DOHH2 (cell line): Measurements from ENCODE around the gene OR5D18.

Source experiments
- H3F3A ChIP-seq: fragments of 200-600 bp; sonication (generic), shearing (Covaris generic); 2 replicates; pipeline ENCODE4 v1.6.0; 2016; ENCODE audit warnings: antibody characterized with exemption, mild to moderate bottlenecking; ENCODE audit not compliant: control insufficient read depth, insufficient read depth
- H3K27ac ChIP-seq: fragments of 200-600 bp; sonication (generic); 2 replicates; pipeline ENCODE4 v1.5.1; 2014; ENCODE audit warnings: low read depth, mild to moderate bottlenecking, low read length, moderate library complexity
- H3K27me3 ChIP-seq: fragments of 200-600 bp; sonication (generic); 2 replicates; pipeline ENCODE4 v1.6.1; 2014; ENCODE audit warnings: mild to moderate bottlenecking, low read length, mixed read lengths; ENCODE audit not compliant: control insufficient read depth
- H3K36me3 ChIP-seq: fragments of 200-600 bp; sonication (generic); 2 replicates; pipeline ENCODE4 v1.6.1; 2014; ENCODE audit warnings: mild to moderate bottlenecking, low read length, moderate library complexity, mixed read lengths; ENCODE audit not compliant: control insufficient read depth
- H3K4me1 ChIP-seq: fragments of 200-600 bp; sonication (generic); 2 replicates; pipeline ENCODE4 v1.6.1; 2014; ENCODE audit warnings: mild to moderate bottlenecking, low read length, mixed read lengths; ENCODE audit not compliant: control insufficient read depth
- H3K4me2 ChIP-seq: fragments of 200-600 bp; sonication (generic); 2 replicates; pipeline ENCODE4 v1.6.0; 2014; ENCODE audit warnings: mild to moderate bottlenecking, low read length, moderate library complexity
- H3K4me3 ChIP-seq: fragments of 200-600 bp; sonication (generic); 2 replicates; pipeline ENCODE4 v1.5.1; 2014; ENCODE audit warnings: mild to moderate bottlenecking, low read length, mixed read lengths
- H3K79me2 ChIP-seq: fragments of 200-600 bp; sonication (generic); 2 replicates; pipeline ENCODE4 v1.6.1; 2014; ENCODE audit warnings: mild to moderate bottlenecking, low read length, mixed read lengths; ENCODE audit not compliant: control insufficient read depth
- H3K9me2 ChIP-seq: fragments of 200-600 bp; sonication (generic); replicated peaks from 2 replicates; pipeline ENCODE4 v1.6.1; 2014; ENCODE audit warnings: mild to moderate bottlenecking, low read length, mixed read lengths; ENCODE audit not compliant: control insufficient read depth
- H3K9me3 ChIP-seq: fragments of 200-600 bp; sonication (generic); 2 replicates; pipeline ENCODE4 v1.6.1; 2014; ENCODE audit warnings: antibody characterized with exemption, low read length, mixed read lengths; ENCODE audit not compliant: control insufficient read depth, insufficient read depth
- H4K20me1 ChIP-seq: fragments of 200-600 bp; sonication (generic); 2 replicates; pipeline ENCODE4 v1.6.0; 2014; ENCODE audit warnings: low read depth, mild to moderate bottlenecking, antibody characterized with exemption, low read length, moderate library complexity; ENCODE audit not compliant: control insufficient read depth, insufficient read depth
- CTCF ChIP-seq: fragments of 200-600 bp; sonication (generic); IDR thresholded peaks from one replicate; pipeline ENCODE4 v1.5.1; 2014; ENCODE audit warnings: antibody characterized with exemption, mild to moderate bottlenecking, low read depth, low read length; ENCODE audit not compliant: poor library complexity, severe bottlenecking
- EZH2phosphoT487 ChIP-seq: fragments of 200-600 bp; sonication (generic); IDR thresholded peaks from 2 replicates; pipeline ENCODE4 v1.6.1; 2017; ENCODE audit warnings: borderline replicate concordance, mild to moderate bottlenecking, antibody characterized with exemption, low read length, moderate library complexity, mixed read lengths

Gene OR5D18

GRCh38 chr11:55819330-55819729 is at the start of gene OR5D18:
Gene OR5D18, plus strand, starts transcription at chr11:55819630. Its CDS starts 0 bp downstream, at chr11:55819630.
- Histone ChIP-seq H3K27ac (no peak within 1 kb of the TSS), H3K36me3 (no peaks in the 10 kb centered on the region), H3K27me3 (no peaks in the 10 kb centered on the region), H3K79me2 (no peaks in the 10 kb centered on the region), H4K20me1 (no peaks in the 10 kb centered on the region), H3K9me3 (no peaks in the 10 kb centered on the region), H3K4me3 (no peak within 1 kb of the TSS), H3F3A (no peaks in the 10 kb centered on the region), H3K4me1 (no peaks in the 10 kb centered on the region), H3K4me2 (no peak within 1 kb of the TSS), H3K9me2 (no peaks in the 10 kb centered on the region)
- TF ChIP-seq CTCF, result no peak
- TF ChIP-seq EZH2phosphoT487, result no peak

- Histone ChIP-seq H3K4me3 (no peak within 1 kb of the TSS), H3K9me3 (no peaks in the 10 kb centered on the region), H3K27ac (no peak within 1 kb of the TSS), H3F3A (no peaks in the 10 kb centered on the region), H3K79me2 (no peaks in the 10 kb centered on the region), H3K36me3 (no peaks in the 10 kb centered on the region), H3K9me2 (no peaks in the 10 kb centered on the region), H4K20me1 (no peaks in the 10 kb centered on the region), H3K4me1 (no peaks in the 10 kb centered on the region), H3K27me3 (no peaks in the 10 kb centered on the region), H3K4me2 (no peak within 1 kb of the TSS)
- TF ChIP-seq CTCF (no peak), EZH2phosphoT487 (no peak)
Observed at GRCh38 chr11:55773138-55773537, 46.3 kb upstream of the OR5D18 start, which contains the start of gene OR5D13. Gene OR5D13, plus strand, starts transcription at chr11:55773438. Its CDS starts 0 bp downstream, at chr11:55773438.

- no peaks in the 10 kb centered on the region for H3K36me3 ChIP-seq
- no peaks in the 10 kb centered on the region for H3K4me1 ChIP-seq
- TF ChIP-seq EZH2phosphoT487, result no peak
- TF ChIP-seq CTCF, result no peak
- no peaks in the 10 kb centered on the region for H4K20me1 ChIP-seq
- no peak overlapping the region for H3K4me2 ChIP-seq
- H3K9me3 ChIP-seq, result no peaks in the 10 kb centered on the region
- H3K79me2 ChIP-seq, result no peaks in the 10 kb centered on the region
- no peak overlapping the region for H3K4me3 ChIP-seq
- no peaks in the 10 kb centered on the region; the same call in 1 of the 2 replicates for H3K9me2 ChIP-seq
- H3F3A ChIP-seq, result no peaks in the 10 kb centered on the region
- no peak overlapping the region for H3K27ac ChIP-seq
- H3K27me3 ChIP-seq, result no peaks in the 10 kb centered on the region
Observed at GRCh38 chr11:55791606-55792005, 27.8 kb upstream of the OR5D18 start.
